ENCODE data around the gene ANKRD12. TPM values are rescaled to one million over a fixed set of nuclear protein-coding genes. Genes with fewer than 3 reads are reported as not detected.

The ANKRD12 gene
- total RNA-seq, 1 experiment from 2014 or later, result 31.6 TPM

DNA sequence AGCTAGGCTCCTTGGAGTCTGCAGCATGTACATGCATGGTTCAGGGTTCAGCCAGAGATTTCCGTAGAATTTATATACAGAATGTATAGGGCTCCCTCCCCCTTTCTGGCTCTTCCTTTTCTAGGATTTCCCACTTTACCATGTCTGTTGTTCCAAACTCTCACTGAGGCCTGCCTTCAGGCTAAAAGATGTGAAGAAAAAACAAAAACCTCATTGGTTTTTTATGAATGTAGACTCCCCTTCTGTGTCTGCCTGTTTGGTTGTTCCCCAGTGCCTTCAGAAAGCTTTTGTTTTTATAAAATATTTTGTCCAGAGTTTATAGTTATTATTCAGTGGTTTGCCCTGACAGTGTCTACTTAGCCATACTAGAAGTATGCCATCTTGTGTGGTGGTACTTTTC, 30.5 kb upstream of the ANKRD12 start:
- Histone ChIP-seq H4K20me1 (ENCODE audit: insufficient read depth) (peaks cover 72% of the 10 kb centered on the region), H2AFZ (no peak overlapping the region), H3K27me3 (ENCODE audit: insufficient read depth, low read depth) (no peaks in the 10 kb centered on the region), H3K27ac (no peak overlapping the region), H3K9me3 (ENCODE audit: insufficient read depth, low read depth) (no peaks in the 10 kb centered on the region), H3F3A (ENCODE audit: insufficient read depth, low read depth) (peaks cover 5% of the 10 kb centered on the region; the same call in 1 of the 2 replicates), H3K79me2 (ENCODE audit: low read depth) (peaks cover 90% of the 10 kb centered on the region), H3K36me3 (ENCODE audit: low read depth) (peaks cover 9% of the 10 kb centered on the region), H3K4me3 (no peak overlapping the region), H3K9me2 (ENCODE audit: insufficient read depth) (no peaks in the 10 kb centered on the region), H3K4me2 (peak overlapping the region; percentile 91), H3K4me1 (replicated peaks; ENCODE audit: insufficient read depth) (peaks cover 40% of the 10 kb centered on the region)
- BruUV-seq (replicated peaks), result no TSS peak
- POLR2A ChIA-PET (ENCODE audit: unreplicated experiment), result no interaction called here
- intact Hi-C loops (cut with micrococcal nuclease; ENCODE audit: unreplicated experiment), result no loop called here
- CTCF ChIA-PET, result no interaction called here
- TF ChIP-seq EZH2 (IDR thresholded peaks at IDR 0.05; ENCODE audit: low read depth), result no peak
- TF ChIP-seq, protein P1, sequence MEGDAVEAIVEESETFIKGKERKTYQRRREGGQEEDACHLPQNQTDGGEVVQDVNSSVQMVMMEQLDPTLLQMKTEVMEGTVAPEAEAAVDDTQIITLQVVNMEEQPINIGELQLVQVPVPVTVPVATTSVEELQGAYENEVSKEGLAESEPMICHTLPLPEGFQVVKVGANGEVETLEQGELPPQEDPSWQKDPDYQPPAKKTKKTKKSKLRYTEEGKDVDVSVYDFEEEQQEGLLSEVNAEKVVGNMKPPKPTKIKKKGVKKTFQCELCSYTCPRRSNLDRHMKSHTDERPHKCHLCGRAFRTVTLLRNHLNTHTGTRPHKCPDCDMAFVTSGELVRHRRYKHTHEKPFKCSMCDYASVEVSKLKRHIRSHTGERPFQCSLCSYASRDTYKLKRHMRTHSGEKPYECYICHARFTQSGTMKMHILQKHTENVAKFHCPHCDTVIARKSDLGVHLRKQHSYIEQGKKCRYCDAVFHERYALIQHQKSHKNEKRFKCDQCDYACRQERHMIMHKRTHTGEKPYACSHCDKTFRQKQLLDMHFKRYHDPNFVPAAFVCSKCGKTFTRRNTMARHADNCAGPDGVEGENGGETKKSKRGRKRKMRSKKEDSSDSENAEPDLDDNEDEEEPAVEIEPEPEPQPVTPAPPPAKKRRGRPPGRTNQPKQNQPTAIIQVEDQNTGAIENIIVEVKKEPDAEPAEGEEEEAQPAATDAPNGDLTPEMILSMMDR (conservative IDR thresholded peaks at IDR 0.05), result no peak
- no peak for DNase-seq

DNA sequence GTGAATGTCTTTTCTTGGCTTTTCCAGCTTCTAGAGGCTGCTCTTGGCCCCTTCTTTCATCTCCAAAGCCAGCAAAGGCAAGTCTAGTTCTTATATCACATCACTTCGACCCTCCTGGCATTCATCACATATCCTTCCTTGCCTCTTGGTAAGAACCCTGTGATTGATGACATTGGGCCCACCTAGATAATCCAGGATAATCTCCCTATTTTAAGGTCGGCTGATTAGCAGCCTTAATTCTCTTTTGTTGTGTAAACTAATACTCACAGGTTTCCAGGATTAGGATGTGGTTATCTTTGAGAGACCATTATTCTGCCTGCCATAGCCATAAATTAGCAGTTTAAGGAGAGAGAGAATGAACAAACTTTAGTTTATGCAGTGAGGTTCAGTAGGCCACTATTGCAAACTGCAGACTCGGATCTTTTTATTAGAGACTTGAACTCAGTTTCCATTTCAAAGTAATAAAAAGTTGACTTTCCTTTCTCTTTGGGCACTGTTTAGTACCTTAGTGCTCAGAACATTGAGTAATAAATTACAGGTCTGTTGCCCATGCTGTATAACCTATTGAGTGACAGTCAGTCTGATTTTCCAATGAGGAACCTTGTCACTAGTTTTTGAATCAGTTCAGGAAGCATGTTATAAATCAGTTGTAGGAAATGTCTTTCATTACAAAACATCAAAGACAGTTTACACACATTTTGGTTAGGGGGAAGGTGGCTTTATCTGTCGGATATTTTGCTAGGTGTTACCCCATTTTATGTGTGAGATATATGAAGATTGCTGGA, 29.6 kb upstream of the ANKRD12 start:
- Histone ChIP-seq H3K79me2 (ENCODE audit: low read depth) (peaks cover 97% of the 10 kb centered on the region), H3F3A (ENCODE audit: insufficient read depth, low read depth) (peaks cover 3% of the 10 kb centered on the region; the same call in 1 of the 2 replicates), H4K20me1 (ENCODE audit: insufficient read depth) (peaks cover 81% of the 10 kb centered on the region), H3K9me2 (ENCODE audit: insufficient read depth) (no peaks in the 10 kb centered on the region), H3K36me3 (ENCODE audit: low read depth) (peaks cover 9% of the 10 kb centered on the region), H3K9me3 (ENCODE audit: insufficient read depth, low read depth) (no peaks in the 10 kb centered on the region), H3K4me1 (replicated peaks; ENCODE audit: insufficient read depth) (peaks cover 31% of the 10 kb centered on the region), H2AFZ (no peak overlapping the region), H3K4me3 (no peak overlapping the region), H3K27ac (no peak overlapping the region), H3K27me3 (ENCODE audit: insufficient read depth, low read depth) (no peaks in the 10 kb centered on the region), H3K4me2 (0 out of 2 replicates have a peak overlapping the region, but pooled peaks have one; percentile 8)
- DNase-seq, result no peak
- BruUV-seq (replicated peaks), result no TSS peak
- intact Hi-C loops (cut with micrococcal nuclease; ENCODE audit: unreplicated experiment), result no loop called here
- POLR2A ChIA-PET (ENCODE audit: unreplicated experiment), result no interaction called here
- CTCF ChIA-PET, result no interaction called here
- TF ChIP-seq EZH2 (IDR thresholded peaks at IDR 0.05; ENCODE audit: low read depth), result no peak
- TF ChIP-seq, protein P1 (conservative IDR thresholded peaks at IDR 0.05), result no peak

DNA sequence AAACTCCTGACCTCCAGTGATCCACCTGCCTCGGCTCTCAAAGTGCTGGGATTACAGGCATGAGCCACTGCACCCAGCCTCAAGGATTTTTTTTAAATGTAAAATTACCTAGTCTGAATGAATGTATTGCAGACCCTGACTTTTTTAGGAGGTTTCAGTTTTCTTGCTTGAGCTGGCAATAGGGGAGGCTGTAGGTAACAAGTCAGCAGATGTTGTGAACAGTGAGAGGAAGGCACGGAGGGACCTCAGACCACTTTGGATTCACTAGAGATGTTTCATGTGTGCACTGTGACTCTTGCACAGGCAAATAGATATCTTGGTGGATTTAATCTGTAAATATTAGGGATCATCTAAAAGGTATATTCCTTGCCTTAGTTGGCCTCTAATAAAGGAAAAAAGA, 27.7 kb upstream of the ANKRD12 start:
- Histone ChIP-seq H3K79me2 (ENCODE audit: low read depth) (peaks cover 100% of the 10 kb centered on the region), H3K4me1 (replicated peaks; ENCODE audit: insufficient read depth) (peaks cover 31% of the 10 kb centered on the region), H3K9me2 (ENCODE audit: insufficient read depth) (no peaks in the 10 kb centered on the region), H3K4me2 (no peak overlapping the region), H3K4me3 (no peak overlapping the region), H2AFZ (no peak overlapping the region), H4K20me1 (ENCODE audit: insufficient read depth) (peaks cover 92% of the 10 kb centered on the region), H3K27me3 (ENCODE audit: insufficient read depth, low read depth) (no peaks in the 10 kb centered on the region), H3K9me3 (ENCODE audit: insufficient read depth, low read depth) (no peaks in the 10 kb centered on the region), H3K27ac (no peak overlapping the region), H3F3A (ENCODE audit: insufficient read depth, low read depth) (no peaks in the 10 kb centered on the region), H3K36me3 (ENCODE audit: low read depth) (peaks cover 9% of the 10 kb centered on the region)
- POLR2A ChIA-PET (ENCODE audit: unreplicated experiment), result interaction anchor here (0.6 to 0.7 kb wide), 2 partner anchors 37 to 159 kb away, joined by 5 to 7 read pairs; no protein-coding TSS in a partner anchor
- no TSS peak for BruUV-seq (replicated peaks)
- no peak for DNase-seq
- TF ChIP-seq, protein P1 (conservative IDR thresholded peaks at IDR 0.05), result no peak
- TF ChIP-seq EZH2 (IDR thresholded peaks at IDR 0.05; ENCODE audit: low read depth), result no peak
- intact Hi-C loops (cut with micrococcal nuclease; ENCODE audit: unreplicated experiment), result no loop called here
- CTCF ChIA-PET, result no interaction called here

Data from PC-9 (cell line).